Mammary epithelial cell (primary cell): Measurements from ENCODE around the gene SASH3.

Experiments used
- EZH2 ChIP-seq: IDR thresholded peaks from 2 replicates; pipeline ENCODE4 v1.6.1; 2012; ENCODE audit warnings: low read length, inconsistent platforms, borderline replicate concordance
- TF ChIP-seq, protein P1 (sequence below), 2 donors: IDR thresholded peaks in 1 of 2; conservative IDR thresholded peaks in 1 of 2; 2 replicates each; pipeline ENCODE4 v1.5.1; 2011 to 2012; ENCODE audit warnings: inconsistent platforms in 2 of 2, low read length in 2 of 2, mild to moderate bottlenecking in 2 of 2, control low read depth in 1 of 2, low read depth in 1 of 2; ENCODE audit not compliant: insufficient read depth in 1 of 2; ENCODE audit errors: extremely low read depth in 1 of 2

DNA sequence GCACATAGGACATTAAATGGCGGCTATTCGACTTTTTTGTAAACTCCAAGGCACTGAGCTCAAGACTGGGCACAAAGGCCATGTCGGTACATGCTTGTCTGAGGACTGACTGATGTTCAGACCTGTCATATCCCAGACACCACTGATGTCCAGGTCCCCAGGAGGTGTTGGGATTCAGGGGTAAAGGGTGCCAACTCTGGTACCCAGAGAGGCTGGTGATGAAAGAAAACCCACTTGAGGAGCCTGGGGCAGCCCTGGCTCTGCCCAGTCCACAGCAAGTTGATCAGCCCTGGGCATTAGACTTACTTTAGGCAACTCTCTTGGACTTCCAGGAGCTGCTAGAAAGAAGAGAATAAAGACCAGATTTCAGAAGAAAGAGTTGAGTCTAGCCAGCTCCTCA is 18.7 kb downstream of the SASH3 start:
- TF ChIP-seq, protein P1, sequence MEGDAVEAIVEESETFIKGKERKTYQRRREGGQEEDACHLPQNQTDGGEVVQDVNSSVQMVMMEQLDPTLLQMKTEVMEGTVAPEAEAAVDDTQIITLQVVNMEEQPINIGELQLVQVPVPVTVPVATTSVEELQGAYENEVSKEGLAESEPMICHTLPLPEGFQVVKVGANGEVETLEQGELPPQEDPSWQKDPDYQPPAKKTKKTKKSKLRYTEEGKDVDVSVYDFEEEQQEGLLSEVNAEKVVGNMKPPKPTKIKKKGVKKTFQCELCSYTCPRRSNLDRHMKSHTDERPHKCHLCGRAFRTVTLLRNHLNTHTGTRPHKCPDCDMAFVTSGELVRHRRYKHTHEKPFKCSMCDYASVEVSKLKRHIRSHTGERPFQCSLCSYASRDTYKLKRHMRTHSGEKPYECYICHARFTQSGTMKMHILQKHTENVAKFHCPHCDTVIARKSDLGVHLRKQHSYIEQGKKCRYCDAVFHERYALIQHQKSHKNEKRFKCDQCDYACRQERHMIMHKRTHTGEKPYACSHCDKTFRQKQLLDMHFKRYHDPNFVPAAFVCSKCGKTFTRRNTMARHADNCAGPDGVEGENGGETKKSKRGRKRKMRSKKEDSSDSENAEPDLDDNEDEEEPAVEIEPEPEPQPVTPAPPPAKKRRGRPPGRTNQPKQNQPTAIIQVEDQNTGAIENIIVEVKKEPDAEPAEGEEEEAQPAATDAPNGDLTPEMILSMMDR (conservative IDR thresholded peaks at IDR 0.05 in 1 of 2, IDR thresholded peaks at IDR 0.05 in 1 of 2; ENCODE audit: extremely low read depth in 1 of 2, insufficient read depth in 1 of 2, low read depth in 1 of 2, low read length in 2 of 2) = no peak
- no peak for TF ChIP-seq EZH2
